ENCODE measurements around the gene FOXP1.

- TF ChIP-seq POLR2AphosphoS5 (IDR thresholded peaks at IDR 0.05; ENCODE audit: low read depth, low read length) (no peak), POLR2A (IDR thresholded peaks at IDR 0.05; ENCODE audit: low read depth, low read length) (no peak), TAF1 (IDR thresholded peaks at IDR 0.05; ENCODE audit: borderline replicate concordance, low read depth, low read length) (no peak)
Observed at GRCh38 chr3:71393093-71393492, 190.4 kb downstream of the FOXP1 start.

All from GM12892 (cell line).